NCI-H2171 (cell line): ENCODE results near the gene CD34.
"Not testable (repeated sequence)": the region's sequence is repeated elsewhere in the genome, so short reads cannot be mapped to it uniquely, and the experiment has no call there.

Source experiments
- DNase-seq: peaks from one replicate; lab custom pipeline; 2025; lab: John Stamatoyannopoulos, UW

CD34 gene

DNA sequence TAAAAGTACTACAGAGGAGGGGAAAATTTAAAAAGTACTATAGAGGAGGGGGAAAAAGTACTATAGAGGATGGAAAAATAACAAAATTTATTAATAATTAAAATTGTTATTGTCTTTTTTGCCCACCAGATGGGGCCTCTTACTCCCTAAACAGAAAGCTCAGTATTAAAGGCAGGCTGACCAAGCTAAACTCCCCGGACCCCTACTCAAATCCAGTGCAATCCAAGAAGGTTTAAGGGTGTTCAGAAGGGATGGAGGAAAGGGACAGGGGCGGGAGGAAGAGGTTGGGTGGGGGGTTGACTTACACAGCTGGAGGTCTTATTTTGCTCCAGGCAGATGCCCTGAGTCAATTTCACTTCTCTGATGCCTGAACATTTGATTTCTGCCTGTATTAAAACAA lies 13.7 kb downstream of the CD34 start:
- DNase-seq: no peak

DNA sequence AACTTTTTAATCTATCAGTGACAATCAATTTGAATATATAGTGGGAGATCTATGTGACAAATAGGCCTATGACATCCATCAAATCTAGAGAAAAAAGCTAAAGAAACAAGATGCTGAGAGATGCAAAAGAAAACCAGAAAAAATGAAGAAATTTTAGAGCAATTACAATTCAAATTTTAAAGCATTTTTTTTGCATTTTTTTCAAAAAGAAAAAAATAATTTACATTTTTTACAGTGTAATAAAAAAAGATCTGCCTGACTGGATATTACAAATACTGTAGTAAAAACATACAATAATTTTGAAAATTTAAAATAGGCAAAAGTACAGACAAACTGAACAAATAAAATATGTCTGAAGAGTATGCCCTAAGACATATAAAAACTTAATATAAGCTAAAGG lies 14.4 kb downstream of the CD34 start:
- DNase-seq: no peak

DNA sequence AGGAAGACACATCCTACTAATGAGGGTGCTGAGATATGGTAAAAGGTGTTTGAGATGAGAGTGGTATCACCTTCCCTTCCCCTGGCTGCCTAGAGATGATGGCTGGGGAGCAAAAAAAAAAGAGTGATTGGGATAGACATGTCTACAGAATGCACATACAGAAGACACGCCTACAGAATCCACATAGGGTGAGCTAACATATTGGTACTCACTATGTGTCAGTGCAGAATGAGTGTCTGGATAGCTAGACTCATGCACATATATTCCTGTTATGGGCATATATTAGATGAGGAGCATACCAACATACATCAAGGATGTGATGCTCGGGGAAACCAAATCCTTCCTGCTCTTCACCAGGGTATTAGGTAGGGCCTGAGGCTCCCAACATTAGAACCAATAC lies 16.2 kb downstream of the CD34 start:
- no peak for DNase-seq

- no peak for DNase-seq
These were observed 17.0 kb downstream of the CD34 start for GRCh38 chr1:207893737-207894582.

GRCh38 chr1:207892764-207893163 lies 18.2 kb downstream of the CD34 start:
- DNase-seq: no peak

DNA sequence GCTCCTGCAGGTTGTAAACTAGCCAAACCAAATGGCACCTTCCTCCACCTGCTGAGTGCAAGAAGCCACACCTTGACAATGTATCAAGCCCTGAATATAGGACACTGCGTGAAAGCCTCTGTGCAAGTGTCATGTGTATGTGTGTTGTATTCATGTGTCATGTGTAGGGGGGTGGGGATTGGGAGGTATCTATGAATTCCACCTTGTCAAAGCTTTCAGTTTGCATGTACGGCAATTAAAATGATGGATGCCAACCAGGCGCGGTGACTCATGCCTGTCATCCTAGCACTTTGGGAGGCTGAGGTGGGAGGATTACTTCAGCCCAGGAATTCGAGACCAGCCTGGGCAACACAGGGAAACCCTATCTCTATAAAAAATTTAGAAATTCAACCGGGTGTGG lies 19.8 kb downstream of the CD34 start:
- DNase-seq: no peak

GRCh38 chr1:207890136-207890738 lies 20.7 kb downstream of the CD34 start:
- DNase-seq: no peak

DNA sequence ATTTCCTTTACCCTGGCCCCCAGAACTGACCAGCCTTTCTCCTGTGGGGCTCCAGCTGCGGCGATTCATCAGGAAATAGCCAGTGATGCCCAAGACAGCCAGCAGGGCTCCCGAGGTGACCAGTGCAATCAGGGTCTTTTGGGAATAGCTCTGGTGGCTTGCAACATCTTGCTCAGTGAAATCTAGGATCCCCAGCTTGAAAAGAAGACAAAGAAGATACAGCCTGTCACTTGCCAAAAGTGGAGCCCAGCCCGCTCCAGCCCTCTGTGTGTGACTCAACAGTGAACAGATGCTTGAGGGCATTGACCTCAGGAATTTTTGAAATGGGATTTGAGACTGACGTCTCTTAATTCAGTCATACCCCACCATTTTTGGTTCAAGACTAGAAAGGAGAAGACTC lies 22.3 kb downstream of the CD34 start:
- no peak for DNase-seq

- DNase-seq: no peak
These were observed 23.3 kb downstream of the CD34 start for GRCh38 chr1:207887542-207888201.

- no peak for DNase-seq
These were observed 24.7 kb downstream of the CD34 start for GRCh38 chr1:207886227-207886626.

- peak; percentile 44 for DNase-seq
These were observed 25.5 kb downstream of the CD34 start for GRCh38 chr1:207885129-207886032.

GRCh38 chr1:207884266-207885029 lies 26.5 kb downstream of the CD34 start:
- DNase-seq: no peak

DNA sequence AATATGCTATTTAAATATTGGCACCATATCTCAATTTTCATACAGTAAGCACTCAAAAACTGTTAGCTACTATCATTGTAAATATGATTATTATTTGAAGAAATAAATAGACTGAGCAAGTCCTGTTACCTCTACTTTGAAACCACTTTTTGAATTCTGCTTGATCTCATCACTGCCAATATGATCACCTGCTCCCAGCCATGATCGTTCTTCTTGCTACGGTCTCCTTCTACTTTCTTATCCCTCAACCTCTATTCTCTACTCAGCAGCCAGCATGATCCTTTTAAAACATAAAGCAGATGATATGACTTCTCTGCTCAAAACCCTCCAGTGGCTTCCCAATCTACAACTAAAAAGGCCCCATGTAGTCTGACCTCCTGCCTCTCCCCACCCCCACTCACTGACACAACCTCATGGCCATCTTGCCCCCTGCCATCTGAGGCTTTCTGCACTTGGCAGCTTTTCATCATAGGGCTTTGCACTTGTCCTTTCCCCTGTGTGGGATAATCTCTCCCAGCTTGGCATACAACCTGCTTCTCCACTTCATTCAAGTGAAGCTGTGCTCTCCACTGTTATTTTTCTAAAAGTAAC lies 27.2 kb downstream of the CD34 start:
- no peak for DNase-seq

DNA sequence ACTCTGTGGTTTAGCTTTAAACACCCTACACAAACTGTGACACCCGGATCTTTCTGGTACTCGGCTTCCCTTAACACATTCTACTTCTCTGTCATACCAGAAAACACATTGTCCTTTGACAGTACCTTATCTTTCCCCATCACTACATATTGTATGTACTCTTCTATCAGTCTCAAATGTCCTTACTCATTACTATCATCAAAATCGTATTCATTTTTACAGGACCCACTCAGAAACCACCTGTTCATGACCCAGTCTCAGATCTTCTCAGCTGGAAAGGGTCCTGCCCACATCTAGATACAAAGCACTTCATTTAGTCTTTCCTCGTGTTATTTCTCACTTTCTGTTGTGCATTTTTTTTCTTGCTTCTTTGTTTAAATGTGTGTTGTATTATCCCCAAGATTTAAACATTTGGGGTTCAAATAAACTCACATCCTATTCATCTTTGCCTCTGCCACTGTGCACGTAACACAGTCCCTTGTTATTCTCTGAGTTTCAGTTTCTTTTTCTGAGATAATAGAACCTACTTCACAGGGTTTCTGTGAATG lies 27.7 kb downstream of the CD34 start:
- DNase-seq: no peak

DNA sequence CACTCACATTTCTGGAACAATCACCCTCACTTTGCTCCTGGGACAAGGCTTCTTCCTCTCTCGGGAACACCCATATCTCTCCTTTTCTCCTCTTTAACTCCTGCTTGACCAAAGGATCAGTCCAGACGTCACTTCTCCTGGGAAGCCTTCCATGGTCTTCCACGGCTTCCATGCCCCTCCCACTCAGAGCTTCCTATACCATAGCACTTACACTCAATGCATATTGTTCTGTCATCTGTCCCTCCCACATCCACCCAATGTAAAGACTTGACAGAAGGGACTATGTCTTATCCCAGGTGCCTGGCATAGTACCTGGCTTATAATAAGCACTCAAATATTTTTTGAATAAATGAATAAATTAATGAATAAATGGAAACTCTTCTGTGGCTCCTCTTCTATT lies 28.2 kb downstream of the CD34 start:
- no peak for DNase-seq

DNA sequence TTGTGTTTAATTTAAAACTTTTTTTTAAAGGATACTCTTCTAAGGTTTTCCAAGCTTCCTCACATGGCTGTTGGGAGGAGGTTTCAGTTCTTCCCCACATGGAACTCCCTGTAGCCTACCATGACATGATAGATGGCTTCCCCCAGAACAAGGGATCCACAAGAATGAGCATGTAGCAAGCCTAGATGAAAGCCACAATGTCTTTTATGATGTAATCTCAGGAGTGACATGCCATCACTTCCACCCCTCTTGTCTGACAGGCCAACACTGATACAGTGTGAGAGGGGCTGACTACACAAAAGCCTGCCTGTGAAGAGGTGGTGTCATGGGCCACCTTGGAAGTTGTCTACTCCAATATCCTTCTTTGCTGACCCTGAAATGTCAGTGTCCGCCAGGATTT lies 32.0 kb downstream of the CD34 start:
- DNase-seq: no peak

- not testable (repeated sequence) for DNase-seq
These were observed 33.0 kb downstream of the CD34 start for GRCh38 chr1:207877914-207878313.

DNA sequence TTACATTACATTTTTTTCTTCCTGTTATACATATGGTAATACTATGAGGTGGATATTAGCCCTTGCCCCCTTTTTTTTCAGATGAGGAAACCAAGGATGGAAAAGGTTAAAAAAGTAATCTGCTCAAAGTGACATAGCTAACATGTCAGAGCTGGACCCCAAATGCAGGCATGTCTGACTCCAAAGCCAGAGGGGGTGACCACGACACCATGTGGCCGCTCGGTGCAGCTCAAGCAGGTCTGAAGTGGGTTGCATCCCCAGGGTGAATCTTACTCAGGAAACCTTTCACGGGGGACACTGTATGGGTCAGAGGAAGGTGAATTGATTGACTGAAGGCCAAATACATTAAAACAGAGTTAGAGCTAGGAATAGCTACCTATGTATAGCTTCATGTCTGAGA lies 34.8 kb downstream of the CD34 start:
- DNase-seq: no peak

DNA sequence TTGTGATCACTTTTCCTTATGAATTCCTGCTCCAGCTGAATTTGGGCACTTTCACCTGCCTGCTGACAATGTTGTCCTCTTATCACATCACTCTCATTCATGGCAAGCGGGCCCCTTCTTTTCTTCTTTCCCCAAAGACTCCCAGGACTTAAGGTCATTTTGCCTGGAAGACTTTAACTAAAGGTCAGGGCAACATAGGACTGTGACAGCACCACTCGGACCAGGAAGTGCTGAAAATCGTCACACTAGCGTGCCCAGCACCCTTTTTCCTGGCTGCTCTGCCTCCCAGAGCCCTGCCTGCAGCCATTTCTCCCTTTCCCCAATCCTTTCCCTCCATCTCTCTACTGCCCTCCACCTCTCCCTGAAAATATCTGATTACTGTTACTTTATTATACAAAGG lies 35.4 kb downstream of the CD34 start:
- DNase-seq: no peak

- no peak for DNase-seq
These were observed 37.7 kb downstream of the CD34 start for GRCh38 chr1:207873055-207873890.
